IMR-90 (cell line): ENCODE results near the gene TJP3. TPM values are rescaled to one million over a fixed set of nuclear protein-coding genes. Genes with fewer than 3 reads are reported as not detected.

ENCODE experiments used
- ATAC-seq: fragments of 200-7000 bp; cut with Tn5 transposase; 2 replicates; pipeline ENCODE4 v1.9.1; 2020; ENCODE audit warnings: low read depth, mild to moderate bottlenecking, moderate library complexity
- BruUV-seq: library from RNA; stranded (reverse); fragments of 400-500 nt; replicated peaks from 2 replicates; lab custom pipeline; 2021; lab: Mats Ljungman, UMichigan
- CTCF ChIA-PET: fragments of 300-600 bp; formaldehyde crosslinking; extraction: SDS; loops from one replicate; lab custom pipeline; 2021; ENCODE audit warnings: antibody characterized with exemption; lab: Yijun Ruan, JAX
- POLR2A ChIA-PET: fragments of 300-600 bp; sonication (Branson Sonifier 250); formaldehyde crosslinking; loops from one replicate; lab custom pipeline; 2022; ENCODE audit warnings: antibody characterized with exemption; ENCODE audit not compliant: unreplicated experiment; lab: Charles Lee
- DNase-seq: peaks from one replicate; pipeline ENCODE4 v3.0.0; 2013
- H2AFZ ChIP-seq: replicated peaks from 2 replicates; pipeline ENCODE3; 2013; ENCODE audit warnings: low read length, mild to moderate bottlenecking; ENCODE audit not compliant: poor library complexity
- H2AK5ac ChIP-seq: 2 replicates; pipeline ENCODE4 v1.6.1; 2013; ENCODE audit warnings: low read depth, low read length, inconsistent platforms
- H2AK9ac ChIP-seq: replicated peaks from 2 replicates; pipeline ENCODE3; 2013; ENCODE audit warnings: mild to moderate bottlenecking, low read depth, low read length, moderate library complexity; ENCODE audit not compliant: poor library complexity
- H2BK120ac ChIP-seq: 2 replicates; pipeline ENCODE4 v1.6.1; 2013; ENCODE audit warnings: low read depth, low read length, inconsistent platforms
- H2BK15ac ChIP-seq: 3 replicates; pipeline ENCODE4 v1.6.1; 2013; ENCODE audit warnings: low read depth, low read length, inconsistent platforms
- H2BK20ac ChIP-seq: 2 replicates; pipeline ENCODE4 v1.6.1; 2013; ENCODE audit warnings: low read depth, mild to moderate bottlenecking, inconsistent platforms, low read length, moderate library complexity
- H2BK5ac ChIP-seq: 2 replicates; pipeline ENCODE4 v1.6.1; 2013; ENCODE audit warnings: mild to moderate bottlenecking, low read depth, low read length, inconsistent platforms; ENCODE audit not compliant: poor library complexity, severe bottlenecking
- H3K14ac ChIP-seq: replicated peaks from 2 replicates; pipeline ENCODE4 v1.6.1; 2013; ENCODE audit warnings: low read depth, low read length, inconsistent platforms
- H3K18ac ChIP-seq: 2 replicates; pipeline ENCODE4 v1.6.1; 2013; ENCODE audit warnings: low read depth, low read length, control low read depth
- H3K23ac ChIP-seq: 2 replicates; pipeline ENCODE4 v1.6.1; 2013; ENCODE audit warnings: low read depth, low read length, inconsistent platforms
- H3K27ac ChIP-seq: 2 replicates; pipeline ENCODE4 v1.5.1; 2013; ENCODE audit warnings: mild to moderate bottlenecking, control low read depth, low read length; ENCODE audit not compliant: insufficient read depth
- H3K27me3 ChIP-seq: 2 replicates; pipeline ENCODE4 v1.6.1; 2013; ENCODE audit warnings: low read length; ENCODE audit not compliant: control insufficient read depth, insufficient read depth
- H3K36me3 ChIP-seq: 2 replicates; pipeline ENCODE4 v1.6.1; 2013; ENCODE audit warnings: low read length, mixed read lengths; ENCODE audit not compliant: control insufficient read depth, insufficient read depth
- H3K4ac ChIP-seq: 2 replicates; pipeline ENCODE4 v1.6.1; 2013; ENCODE audit warnings: low read depth, low read length, inconsistent platforms
- H3K4me1 ChIP-seq: 2 replicates; pipeline ENCODE4 v1.6.1; 2013; ENCODE audit warnings: low read length, mixed read lengths; ENCODE audit not compliant: control insufficient read depth, insufficient read depth
- H3K4me2 ChIP-seq: 2 replicates; pipeline ENCODE4 v1.6.1; 2013; ENCODE audit warnings: low read depth, mild to moderate bottlenecking, control low read depth, low read length, moderate library complexity
- H3K4me3 ChIP-seq: 2 replicates; pipeline ENCODE4 v1.5.1; 2013; ENCODE audit warnings: low read depth, mild to moderate bottlenecking, control low read depth, low read length, moderate library complexity; ENCODE audit not compliant: insufficient read depth
- H3K56ac ChIP-seq: 2 replicates; pipeline ENCODE4 v1.6.1; 2013; ENCODE audit warnings: low read length, inconsistent platforms; ENCODE audit not compliant: insufficient read depth; ENCODE audit errors: extremely low read depth
- H3K79me1 ChIP-seq, 2 experiments: 2 replicates each; pipeline ENCODE4 v1.6.1; 2013; ENCODE audit warnings: low read length in 2 of 2, inconsistent platforms in 1 of 2, low read depth in 1 of 2
- H3K9ac ChIP-seq: 2 replicates; pipeline ENCODE4 v1.6.1; 2013; ENCODE audit warnings: low read depth, low read length, control low read depth
- H3K9me1 ChIP-seq: 2 replicates; pipeline ENCODE4 v1.6.1; 2013; ENCODE audit warnings: low read length, inconsistent platforms; ENCODE audit not compliant: insufficient read depth
- H3K9me3 ChIP-seq: 2 replicates; pipeline ENCODE4 v1.6.1; 2013; ENCODE audit warnings: low read length; ENCODE audit not compliant: control insufficient read depth, insufficient read depth
- H4K20me1 ChIP-seq: 2 replicates; pipeline ENCODE4 v1.6.1; 2013; ENCODE audit warnings: low read length, inconsistent platforms; ENCODE audit not compliant: insufficient read depth
- H4K5ac ChIP-seq: 2 replicates; pipeline ENCODE4 v1.6.1; 2013; ENCODE audit warnings: mild to moderate bottlenecking, low read depth, low read length, control low read depth
- H4K8ac ChIP-seq, 2 experiments: 2 replicates each; pipeline ENCODE4 v1.6.1; 2013; ENCODE audit warnings: low read depth in 2 of 2, low read length in 2 of 2, control low read depth in 1 of 2, inconsistent platforms in 1 of 2
- H4K91ac ChIP-seq: 2 replicates; pipeline ENCODE4 v1.6.1; 2013; ENCODE audit warnings: low read depth, low read length, inconsistent platforms; ENCODE audit not compliant: insufficient read depth
- CEBPB ChIP-seq: IDR thresholded peaks from 2 replicates; pipeline ENCODE4 v1.6.1; 2012; ENCODE audit warnings: low read depth, low read length, improper control_type of control experiment
- NFE2L2 ChIP-seq: fragments of 150-350 bp; IDR thresholded peaks from 2 replicates; pipeline ENCODE4 v1.6.1; 2016; ENCODE audit warnings: low read depth, mild to moderate bottlenecking, low read length
- WGBS, 2 experiments: methylation state at CpG; one replicate each; pipeline versions ENCODE4 v1.1.5 to v1.1.7; 2013; ENCODE audit warnings: missing lambda C conversion rate in 2 of 2; ENCODE audit not compliant: insufficient read length in 1 of 2; ENCODE audit errors: extremely low coverage in 2 of 2; 5-methylcytosine and 5-hydroxymethylcytosine counted together
- dilution Hi-C: fragments of 300-500 bp; cut with HindIII; formaldehyde crosslinking; loops from one replicate; pipeline ENCODE4 v1.14.3; 2018; ENCODE audit warnings: low sequenced_read_pairs; ENCODE audit not compliant: unreplicated experiment
- in situ Hi-C: fragments of 300-500 bp; cut with MboI; formaldehyde crosslinking; loops from 3 replicates; pipeline ENCODE4 v1.14.3; 2019; ENCODE audit warnings: low sequenced_read_pairs, inconsistent platforms, mixed read lengths
- intact Hi-C: fragments of 100-400 bp; cut with micrococcal nuclease; formaldehyde crosslinking; loops from 2 replicates; pipeline ENCODE4 v1.10.0; 2022
- polyA plus RNA-seq, 3 experiments: library from polyadenylated mRNA; depleted of rRNA; stranded (reverse); fragments of >200 nt; gene quantifications; 2 replicates each; pipeline ENCODE4 v1.2.3, GENCODE V29; 2012; ENCODE audit warnings: low replicate concordance in 1 of 3
- total RNA-seq: library from RNA; depleted of rRNA; stranded (reverse); fragments of >200 nt; gene quantifications from 2 replicates; pipeline ENCODE4 v1.2.3, GENCODE V29; 2012

TJP3 gene
- total and polyA plus RNA-seq, 2 of the 4 experiments (the other 2 are of a cell fraction), result not detected

GRCh38 chr19:3673506-3674439 lies 34.4 kb upstream of the TJP3 start:
- no peak overlapping the region for H2AK5ac ChIP-seq
- H3K18ac ChIP-seq, result no peak overlapping the region
- H3K9me3 ChIP-seq, result no peaks in the 10 kb centered on the region
- no peak overlapping the region for H3K4ac ChIP-seq
- peaks cover 9% of the 10 kb centered on the region; the same call in 1 of the 2 replicates for H3K9me1 ChIP-seq
- peaks cover 27% of the 10 kb centered on the region for H3K4me1 ChIP-seq
- H4K91ac ChIP-seq, result no peak overlapping the region
- no peak overlapping the region for H3K9ac ChIP-seq
- intact Hi-C loops, result no loop called here
- H3K36me3 ChIP-seq, result peaks cover 4% of the 10 kb centered on the region; the same call in 1 of the 2 replicates
- peaks cover 38% of the 10 kb centered on the region for H4K20me1 ChIP-seq
- no peak overlapping the region for H2BK5ac ChIP-seq
- H2BK20ac ChIP-seq, result no peak overlapping the region
- BruUV-seq, result no TSS peak
- TF ChIP-seq NFE2L2, result no peak
- peak; percentile 18; the same call in 1 of the 2 replicates for TF ChIP-seq CEBPB
- no peak overlapping the region for H3K56ac ChIP-seq
- no peak overlapping the region for H3K4me3 ChIP-seq
- 88% methylated on average over 21 of the region's 34 CpGs; no CpG with 5 or more reads in 1 of the 2 experiments for WGBS, 2 experiments
- no peak overlapping the region for H3K4me2 ChIP-seq
- no peak overlapping the region for H2AFZ ChIP-seq
- H3K23ac ChIP-seq, result no peak overlapping the region
- no peak overlapping the region for H4K5ac ChIP-seq
- DNase-seq (no peak), ATAC-seq (no peak)
- POLR2A ChIA-PET, result no interaction called here
- in situ Hi-C loops, result no loop called here
- no peaks in the 10 kb centered on the region for H3K27me3 ChIP-seq
- no peak overlapping the region for H2BK15ac ChIP-seq
- H2BK120ac ChIP-seq, result no peak overlapping the region
- no peak overlapping the region for H2AK9ac ChIP-seq
- H3K14ac ChIP-seq, result no peak overlapping the region
- no peak overlapping the region for H4K8ac ChIP-seq
- H3K27ac ChIP-seq, result no peak overlapping the region
- dilution Hi-C loops, result no loop called here
- H3K79me1 ChIP-seq, result peaks cover 8 to 72% of the 10 kb centered on the region in 2 experiments
- CTCF ChIA-PET, result no interaction called here
